Activated CD4-positive, alpha-beta T cell treated with anti-CD3 and anti-CD28 coated beads, Interleukin-2, amount 50 U/mL, for 4 hours (primary cell): Measurements from ENCODE around the gene HELT.
"Not testable (repeated sequence)": the region's sequence is repeated elsewhere in the genome, so short reads cannot be mapped to it uniquely, and the experiment has no call there.

Source experiments
- DNase-seq, 2 experiments: peaks; one replicate each; pipeline ENCODE4 v3.0.0-alpha.2; 2020

HELT gene

GRCh38 chr4:185017964-185018772 lies at the start of gene HELT:
HELT (plus strand) TSS chr4:185018490; CDS start chr4:185018929, 439 bp downstream.
- no peak for DNase-seq

GRCh38 chr4:184968784-184969201 lies 49.5 kb upstream of the HELT start:
- DNase-seq, result no peak

- no peak for DNase-seq
Measured at GRCh38 chr4:184969610-184970009, 48.7 kb upstream of the HELT start.

GRCh38 chr4:184972991-184973390 lies 45.3 kb upstream of the HELT start:
- DNase-seq, result no peak

DNA sequence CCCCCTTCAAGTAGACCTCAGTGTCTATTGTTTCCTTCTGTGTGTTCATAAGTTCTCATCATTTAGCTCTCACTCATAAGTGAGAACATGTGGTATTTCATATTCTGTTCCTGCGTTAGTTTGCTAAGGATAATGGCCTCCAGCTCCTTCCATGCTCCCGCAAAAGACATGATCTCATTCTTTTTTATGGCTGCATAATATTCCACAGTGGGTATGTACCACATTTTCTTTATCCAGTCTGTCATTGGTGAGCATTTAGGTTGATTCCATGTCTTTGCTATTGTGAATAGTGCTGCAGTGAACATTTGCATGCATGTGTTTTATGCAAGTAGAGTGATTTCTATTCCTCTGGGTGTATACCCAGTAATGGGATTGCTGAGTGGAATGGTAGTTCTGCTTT lies 41.9 kb upstream of the HELT start:
- DNase-seq, result not testable (repeated sequence)

GRCh38 chr4:184977747-184978146 lies 40.5 kb upstream of the HELT start:
- DNase-seq, result no peak

DNA sequence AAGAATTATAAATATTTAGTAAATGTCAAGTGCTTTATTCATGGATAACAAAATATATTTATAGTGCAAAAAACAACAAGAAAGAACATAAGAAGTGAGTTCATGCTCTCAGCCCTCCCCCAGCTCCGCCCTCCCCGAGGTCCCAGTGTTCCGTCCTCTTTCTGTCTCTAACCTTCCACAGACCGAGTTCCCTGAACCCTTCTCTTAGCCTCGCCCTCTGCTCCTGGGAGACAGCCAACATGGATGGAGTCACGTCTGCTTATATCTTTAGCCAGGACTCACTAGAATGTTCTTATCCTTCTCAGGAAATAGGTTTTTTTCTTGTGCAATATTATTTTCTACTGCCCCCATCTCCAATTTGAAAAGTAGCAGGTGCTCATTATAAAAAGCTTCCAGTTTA lies 40.1 kb upstream of the HELT start:
- DNase-seq, result no peak

- DNase-seq, result no peak
Measured at GRCh38 chr4:184979461-184980124, 38.7 kb upstream of the HELT start.

GRCh38 chr4:184980261-184980660 lies 38.0 kb upstream of the HELT start:
- DNase-seq, result no peak

GRCh38 chr4:184983672-184984356 lies 34.5 kb upstream of the HELT start:
- peak; percentile 41 to 43 for DNase-seq

- no peak for DNase-seq
Measured at GRCh38 chr4:184987493-184988031, 30.7 kb upstream of the HELT start.

DNA sequence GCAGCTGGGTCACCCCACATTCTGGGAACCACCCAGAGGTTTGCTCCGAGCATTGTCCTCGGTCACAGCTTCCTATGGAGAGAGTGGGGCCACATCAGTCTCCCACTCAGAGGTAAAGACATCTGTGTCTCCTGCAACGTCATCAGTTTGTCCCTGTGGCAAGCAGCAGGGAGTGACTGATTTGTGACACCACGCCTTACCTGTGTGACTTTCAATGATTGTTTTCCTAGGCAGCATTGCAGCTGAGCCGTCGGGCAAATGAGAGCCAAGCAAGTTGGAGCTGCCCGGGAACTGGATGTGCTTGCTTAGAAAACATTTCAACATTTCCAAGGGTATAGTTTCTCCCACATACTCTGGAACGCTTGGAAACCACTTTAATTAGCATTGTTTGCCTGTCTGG lies 29.7 kb upstream of the HELT start:
- DNase-seq, result no peak

- DNase-seq, result not testable (repeated sequence)
Measured at GRCh38 chr4:184989283-184989682, 29.0 kb upstream of the HELT start.

DNA sequence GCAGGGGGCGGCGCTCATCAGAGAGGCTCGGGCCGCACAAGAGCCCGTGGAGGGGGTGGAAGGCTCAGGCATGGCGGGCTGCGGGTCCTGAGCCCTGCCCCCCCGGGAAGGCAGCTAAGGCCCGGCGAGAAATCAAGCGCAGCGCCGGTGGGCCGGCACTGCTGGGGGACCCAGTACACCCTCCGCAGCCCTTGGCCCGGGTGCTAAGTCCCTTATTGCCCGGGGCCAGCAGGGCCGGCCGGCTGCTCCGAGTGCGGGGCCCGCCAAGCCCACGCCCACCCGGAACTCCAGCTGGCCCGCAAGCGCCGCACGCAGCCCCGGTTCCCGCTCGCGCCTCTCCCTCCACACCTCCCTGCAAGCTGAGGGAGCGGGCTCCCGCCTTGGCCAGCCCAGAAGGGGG lies 28.2 kb upstream of the HELT start:
- DNase-seq, result not testable (repeated sequence)

DNA sequence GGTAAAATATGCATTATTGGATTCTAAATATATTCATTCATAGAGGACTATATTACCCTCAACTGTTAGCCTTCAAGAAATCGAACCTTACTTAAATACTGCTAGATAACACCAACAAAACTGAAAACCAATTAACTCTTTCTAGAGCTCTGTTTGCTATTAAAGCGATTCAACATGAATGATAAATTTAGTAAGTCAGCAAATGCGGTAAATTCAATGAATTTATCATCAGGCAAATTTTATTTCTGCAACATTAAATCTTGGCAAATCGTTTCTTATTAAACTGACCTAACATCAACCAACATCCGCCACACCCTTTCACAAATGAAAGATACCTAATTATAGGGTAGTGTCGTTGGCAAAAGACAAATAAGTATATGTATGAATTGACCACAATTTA lies 26.4 kb upstream of the HELT start:
- no peak for DNase-seq

GRCh38 chr4:184992422-184992821 lies 25.9 kb upstream of the HELT start:
- no peak for DNase-seq

GRCh38 chr4:184993247-184993646 lies 25.0 kb upstream of the HELT start:
- DNase-seq, result no peak

DNA sequence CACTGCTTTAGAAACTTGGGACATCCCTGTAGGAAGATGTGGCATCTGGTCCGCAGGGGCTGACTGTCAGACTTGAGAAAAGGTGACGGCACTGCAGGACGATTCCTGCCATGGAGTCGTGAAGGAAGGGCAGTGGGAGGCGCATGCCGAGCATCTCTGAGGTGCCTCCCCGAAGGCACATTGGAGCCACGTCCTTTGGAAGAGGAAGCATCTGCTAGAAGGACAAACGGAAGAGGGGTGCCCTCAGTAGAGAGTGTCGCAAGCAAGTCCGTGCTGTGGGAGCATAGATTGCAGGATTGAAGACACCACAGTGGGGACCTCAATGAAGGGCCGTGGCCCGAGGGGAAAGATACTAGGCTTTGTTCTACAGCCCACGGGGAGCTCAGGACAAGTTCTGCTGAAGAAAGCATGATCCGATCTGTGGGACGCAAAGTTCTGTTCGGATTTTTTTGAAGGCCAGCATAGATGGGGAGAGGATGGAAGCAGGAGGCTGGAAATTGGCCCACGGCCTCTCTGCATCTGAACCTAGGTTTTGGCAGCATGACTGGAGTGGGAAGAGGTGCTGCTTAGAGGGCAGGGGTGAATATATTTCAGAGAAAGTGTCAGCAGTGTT lies 24.2 kb upstream of the HELT start:
- no peak for DNase-seq

- no peak for DNase-seq
Measured at GRCh38 chr4:184994623-184995010, 23.7 kb upstream of the HELT start.

GRCh38 chr4:184997656-184998055 lies 20.6 kb upstream of the HELT start:
- not testable (repeated sequence) for DNase-seq

GRCh38 chr4:185002784-185003183 lies 15.5 kb upstream of the HELT start:
- no peak for DNase-seq

GRCh38 chr4:185003596-185004351 lies 14.5 kb upstream of the HELT start:
- no peak for DNase-seq
